Esophagus (tissue), 2 donors: ENCODE data around the gene PDE9A. TPM values are rescaled to one million over a fixed set of nuclear protein-coding genes. Genes with fewer than 3 reads are reported as not detected.

Source experiments
- H3K27ac ChIP-seq, 2 donors: one replicate each; pipeline ENCODE4 v1.5.1; 2013; ENCODE audit warnings: low read depth in 2 of 2, mild to moderate bottlenecking in 2 of 2, inconsistent platforms in 1 of 2, low read length in 1 of 2, moderate library complexity in 1 of 2
- H3K27me3 ChIP-seq, 2 donors: one replicate each; pipeline ENCODE4 v1.6.1; 2013; ENCODE audit warnings: low read length in 2 of 2, control low read depth in 1 of 2, mild to moderate bottlenecking in 1 of 2; ENCODE audit not compliant: insufficient read depth in 2 of 2, control insufficient read depth in 1 of 2
- H3K36me3 ChIP-seq, 2 donors: one replicate each; pipeline ENCODE4 v1.6.1; 2013; ENCODE audit warnings: low read length in 1 of 2; ENCODE audit not compliant: control insufficient read depth in 2 of 2, insufficient read depth in 2 of 2
- H3K4me1 ChIP-seq, 2 donors: one replicate each; pipeline ENCODE4 v1.6.1; 2013; ENCODE audit warnings: low read length in 1 of 2; ENCODE audit not compliant: control insufficient read depth in 2 of 2, insufficient read depth in 2 of 2
- H3K4me3 ChIP-seq, 2 donors: one replicate each; pipeline ENCODE4 v1.5.1; 2013; ENCODE audit warnings: low read length in 2 of 2, mild to moderate bottlenecking in 2 of 2, low read depth in 1 of 2, moderate library complexity in 1 of 2
- H3K9me3 ChIP-seq, 2 donors: one replicate each; pipeline ENCODE4 v1.6.1; 2013; ENCODE audit warnings: mild to moderate bottlenecking in 2 of 2, low read depth in 1 of 2, low read length in 1 of 2, moderate library complexity in 1 of 2; ENCODE audit not compliant: control insufficient read depth in 2 of 2, insufficient read depth in 1 of 2
- WGBS, 2 donors: extraction: QIAGEN DNeasy Blood & Tissue Kit; methylation state at CpG; one replicate each; pipeline ENCODE4 v1.1.7; 2013; 5-methylcytosine and 5-hydroxymethylcytosine counted together
- polyA plus RNA-seq, 2 donors: library from polyadenylated mRNA; stranded (reverse); fragments of 200-250 nt; gene quantifications; one replicate each; pipeline ENCODE4 v1.2.3, GENCODE V29; 2013
- donor health status: healthy with polysubstance abuse.
- donor health status: Bipolar disorder and iron deficiency.

The PDE9A gene
- polyA plus RNA-seq, 2 donors = 1.6 to 1.8 TPM

GRCh38 chr21:42654913-42655795 lies 1.7 kb downstream of the PDE9A start:
- WGBS, 2 donors = 44 to 52% methylated on average over 18 of the region's 18 CpGs
- Histone ChIP-seq H3K27me3 (peaks cover 0 to 3% of the 10 kb centered on the region in 2 donors), H3K4me1 (peaks cover 0 to 23% of the 10 kb centered on the region in 2 donors), H3K36me3 (no peaks in the 10 kb centered on the region), H3K4me3 (peak overlapping the region in 1 of 2 donors; percentile 3), H3K9me3 (no peaks in the 10 kb centered on the region), H3K27ac (no peak overlapping the region)

- peaks cover 0 to 3% of the 10 kb centered on the region in 2 donors for H3K27me3 ChIP-seq
- H3K4me3 ChIP-seq = no peak overlapping the region
- no peaks in the 10 kb centered on the region for H3K9me3 ChIP-seq
- WGBS, 2 donors = 52 to 55% methylated on average over 31 of the region's 31 CpGs
- H3K27ac ChIP-seq = no peak overlapping the region
- H3K4me1 ChIP-seq = peaks cover 0 to 23% of the 10 kb centered on the region in 2 donors
- H3K36me3 ChIP-seq = no peaks in the 10 kb centered on the region
Measured at GRCh38 chr21:42655796-42656770, 2.7 kb downstream of the PDE9A start.

GRCh38 chr21:42656872-42657271 lies 3.5 kb downstream of the PDE9A start:
- Histone ChIP-seq H3K4me3 (no peak overlapping the region), H3K4me1 (peaks cover 0 to 23% of the 10 kb centered on the region in 2 donors), H3K27ac (no peak overlapping the region), H3K9me3 (no peaks in the 10 kb centered on the region), H3K27me3 (peaks cover 0 to 3% of the 10 kb centered on the region in 2 donors), H3K36me3 (no peaks in the 10 kb centered on the region)
- WGBS, 2 donors = 85 to 89% methylated on average over 9 of the region's 9 CpGs

- Histone ChIP-seq H3K9me3 (peaks cover 0 to 7% of the 10 kb centered on the region in 2 donors), H3K36me3 (peaks cover 0 to 5% of the 10 kb centered on the region in 2 donors), H3K27me3 (peaks cover 0 to 3% of the 10 kb centered on the region in 2 donors), H3K27ac (no peak overlapping the region), H3K4me1 (peaks cover 0 to 26% of the 10 kb centered on the region in 2 donors), H3K4me3 (no peak overlapping the region)
- 94 to 95% methylated on average over 28 of the region's 28 CpGs for WGBS, 2 donors
Measured at GRCh38 chr21:42657676-42658319, 4.4 kb downstream of the PDE9A start.

GRCh38 chr21:42658320-42659105 lies 5.1 kb downstream of the PDE9A start:
- Histone ChIP-seq H3K4me3 (no peak overlapping the region), H3K36me3 (peaks cover 0 to 6% of the 10 kb centered on the region in 2 donors), H3K27me3 (peaks cover 0 to 3% of the 10 kb centered on the region in 2 donors), H3K9me3 (peaks cover 0 to 8% of the 10 kb centered on the region in 2 donors), H3K4me1 (peaks cover 0 to 24% of the 10 kb centered on the region in 2 donors), H3K27ac (no peak overlapping the region)
- 87% methylated on average over 16 of the region's 16 CpGs for WGBS, 2 donors

- Histone ChIP-seq H3K27me3 (no peaks in the 10 kb centered on the region), H3K9me3 (peaks cover 0 to 8% of the 10 kb centered on the region in 2 donors), H3K36me3 (peaks cover 0 to 6% of the 10 kb centered on the region in 2 donors), H3K4me1 (peaks cover 0 to 18% of the 10 kb centered on the region in 2 donors), H3K4me3 (no peak overlapping the region), H3K27ac (no peak overlapping the region)
- 83 to 86% methylated on average over 21 of the region's 21 CpGs for WGBS, 2 donors
Measured at GRCh38 chr21:42659416-42660117, 6.1 kb downstream of the PDE9A start.

GRCh38 chr21:42660118-42660470 lies 6.7 kb downstream of the PDE9A start:
- peaks cover 0 to 14% of the 10 kb centered on the region in 2 donors for H3K4me1 ChIP-seq
- WGBS, 2 donors = 92 to 93% methylated on average over 8 of the region's 8 CpGs
- H3K36me3 ChIP-seq = peaks cover 0 to 6% of the 10 kb centered on the region in 2 donors
- H3K27me3 ChIP-seq = no peaks in the 10 kb centered on the region
- no peak overlapping the region for H3K27ac ChIP-seq
- H3K4me3 ChIP-seq = no peak overlapping the region
- H3K9me3 ChIP-seq = peaks cover 0 to 8% of the 10 kb centered on the region in 2 donors

GRCh38 chr21:42661688-42662429 lies 8.4 kb downstream of the PDE9A start:
- H3K9me3 ChIP-seq = peaks cover 0 to 8% of the 10 kb centered on the region in 2 donors
- peaks cover 0 to 7% of the 10 kb centered on the region in 2 donors for H3K4me1 ChIP-seq
- WGBS, 2 donors = 89 to 93% methylated on average over 25 of the region's 25 CpGs
- no peak overlapping the region for H3K27ac ChIP-seq
- no peaks in the 10 kb centered on the region for H3K27me3 ChIP-seq
- no peak overlapping the region for H3K4me3 ChIP-seq
- H3K36me3 ChIP-seq = peaks cover 0 to 6% of the 10 kb centered on the region in 2 donors
